D341Med (cell line): ENCODE results near the gene CERS5.

Source experiments
- DNase-seq: peaks from one replicate; pipeline ENCODE4 v3.0.0; 2012; ENCODE audit warnings: low spot score

Gene CERS5

GRCh38 chr12:50132505-50133135 lies 34.5 kb downstream of the CERS5 start:
- DNase-seq = peak; percentile 47

- no peak for DNase-seq
Observed at GRCh38 chr12:50129290-50129689, 37.9 kb downstream of the CERS5 start.

- DNase-seq = no peak
Observed at GRCh38 chr12:50127546-50127945, 39.6 kb downstream of the CERS5 start.

- no peak for DNase-seq
Observed at GRCh38 chr12:50123203-50123602, 44.0 kb downstream of the CERS5 start.

- DNase-seq = no peak
Observed at GRCh38 chr12:50121641-50122040, 45.5 kb downstream of the CERS5 start.

GRCh38 chr12:50120953-50121352 lies 46.2 kb downstream of the CERS5 start:
- DNase-seq = no peak

- DNase-seq = peak; percentile 79
Observed at GRCh38 chr12:50120521-50120920, 46.6 kb downstream of the CERS5 start.

- DNase-seq = no peak
Observed at GRCh38 chr12:50119387-50119786, 47.8 kb downstream of the CERS5 start.

- DNase-seq = no peak
Observed at GRCh38 chr12:50117057-50117622, 50.0 kb downstream of the CERS5 start.

- DNase-seq = no peak
Observed at GRCh38 chr12:50112456-50113218, 54.5 kb downstream of the CERS5 start.

GRCh38 chr12:50111693-50112455 lies 55.3 kb downstream of the CERS5 start, which contains the start of gene COX14:
COX14 (plus strand) TSS chr12:50112236; CDS start chr12:50120044, 7,808 bp downstream.
- DNase-seq = peak; percentile 95

GRCh38 chr12:50111395-50111692 lies 55.8 kb downstream of the CERS5 start:
- DNase-seq = no peak

- peak; percentile 68 for DNase-seq
Observed at GRCh38 chr12:50110762-50111351, 56.3 kb downstream of the CERS5 start.

GRCh38 chr12:50110127-50110761 lies 56.9 kb downstream of the CERS5 start:
- DNase-seq = peak; percentile 58

GRCh38 chr12:50109319-50109718 lies 57.9 kb downstream of the CERS5 start:
- no peak for DNase-seq

- no peak for DNase-seq
Observed at GRCh38 chr12:50107416-50108268, 59.5 kb downstream of the CERS5 start.

GRCh38 chr12:50106907-50107306 lies 60.3 kb downstream of the CERS5 start:
- DNase-seq = no peak

- no peak for DNase-seq
Observed at GRCh38 chr12:50105913-50106450, 61.2 kb downstream of the CERS5 start.

- no peak for DNase-seq
Observed at GRCh38 chr12:50104417-50105366, 62.5 kb downstream of the CERS5 start.
